HG02970 (cell line): ENCODE data around the gene C11orf24.
"Not testable (repeated sequence)": the region's sequence is repeated elsewhere in the genome, so short reads cannot be mapped to it uniquely, and the experiment has no call there.

ENCODE experiments used
- ATAC-seq: cut with Tn5 transposase; IDR thresholded peaks from one replicate; pipeline ENCODE4 v1.9.1; 2021; ENCODE audit warnings: mild to moderate bottlenecking, moderate library complexity, moderate number of reproducible peaks; ENCODE audit not compliant: unreplicated experiment, low FRiP score

C11orf24 gene

DNA sequence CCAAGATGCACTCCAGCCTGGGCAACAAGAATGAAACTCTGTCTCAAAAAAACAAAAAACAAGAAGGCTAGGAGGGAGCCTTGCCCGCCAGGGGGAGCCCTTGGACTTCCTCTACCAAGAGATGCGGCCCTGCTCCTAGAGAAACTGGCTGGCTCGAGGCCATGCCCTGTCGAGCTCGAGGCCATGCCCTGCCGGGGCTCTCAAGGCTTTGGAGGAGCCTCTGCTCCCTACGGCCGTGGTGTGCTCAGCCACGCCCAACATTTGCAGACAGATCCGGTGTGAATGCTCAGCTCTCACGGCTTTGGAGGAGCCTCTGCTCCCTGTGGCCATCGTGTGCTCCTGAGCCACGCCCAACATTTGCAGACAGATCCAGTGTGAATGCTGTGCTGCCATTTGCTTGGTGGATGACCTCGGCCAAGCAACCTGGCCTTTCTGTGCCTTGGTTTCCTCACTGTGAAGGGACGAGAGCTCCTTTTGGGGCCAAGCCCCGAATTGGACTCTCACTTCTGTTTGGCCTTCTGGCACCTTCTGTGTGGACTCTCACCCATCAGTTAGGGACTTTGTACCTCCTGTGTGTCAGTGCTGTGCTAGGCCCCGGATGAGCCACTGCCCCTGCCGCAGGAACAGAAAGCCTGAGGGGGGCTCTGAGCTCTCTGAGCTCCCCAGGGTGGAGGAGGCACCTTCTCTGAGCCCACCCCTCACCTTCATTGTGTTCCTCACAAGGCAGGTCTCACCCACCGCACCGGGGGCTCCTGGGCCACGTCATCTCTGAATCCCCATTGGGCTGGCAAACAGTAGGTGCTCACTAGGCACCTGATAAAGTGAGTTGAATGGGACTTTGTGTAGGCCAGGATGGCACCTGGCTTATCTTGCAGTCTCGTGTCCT lies 14.1 kb downstream of the C11orf24 start:
- no peak for ATAC-seq

DNA sequence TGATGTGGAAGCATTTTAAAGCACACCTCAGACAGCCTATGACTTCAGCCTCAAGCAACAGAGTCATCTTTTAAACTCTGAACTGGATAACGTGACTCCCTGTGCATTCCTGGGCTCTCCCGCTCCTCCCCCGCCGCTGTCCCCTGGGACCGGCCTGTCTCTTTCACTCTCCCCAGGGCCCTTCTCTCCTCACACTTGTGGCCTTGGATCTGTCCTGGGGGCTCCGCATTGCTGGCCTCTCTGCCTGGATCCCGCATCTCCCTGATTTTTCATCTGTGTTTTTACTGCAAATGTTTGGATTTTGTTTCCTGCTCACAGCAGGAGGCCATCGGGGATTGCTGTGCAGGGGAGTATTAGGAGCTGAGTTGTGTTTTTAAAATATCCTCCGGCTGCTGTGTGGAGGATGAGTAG lies 15.4 kb downstream of the C11orf24 start:
- ATAC-seq, result no peak

DNA sequence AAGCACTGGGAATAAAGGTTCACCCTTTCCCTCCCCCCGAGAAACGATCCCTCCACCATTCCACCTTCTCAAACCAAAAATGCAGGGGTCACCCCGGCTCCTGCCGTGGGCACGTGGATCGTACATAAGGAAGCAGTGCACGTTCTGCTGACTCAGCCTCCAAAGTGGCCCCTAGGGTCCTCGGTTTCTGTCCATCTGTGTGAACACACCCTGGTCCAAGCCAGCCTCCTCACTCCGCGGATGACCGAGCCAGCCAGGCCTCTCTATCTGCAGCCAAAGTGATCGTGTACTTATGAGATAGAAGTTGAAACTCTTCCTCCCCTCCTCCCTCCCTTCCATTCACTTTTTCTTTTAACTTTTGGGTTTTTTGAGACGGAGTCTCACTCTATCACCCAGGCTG lies 16.2 kb downstream of the C11orf24 start:
- ATAC-seq, result no peak

DNA sequence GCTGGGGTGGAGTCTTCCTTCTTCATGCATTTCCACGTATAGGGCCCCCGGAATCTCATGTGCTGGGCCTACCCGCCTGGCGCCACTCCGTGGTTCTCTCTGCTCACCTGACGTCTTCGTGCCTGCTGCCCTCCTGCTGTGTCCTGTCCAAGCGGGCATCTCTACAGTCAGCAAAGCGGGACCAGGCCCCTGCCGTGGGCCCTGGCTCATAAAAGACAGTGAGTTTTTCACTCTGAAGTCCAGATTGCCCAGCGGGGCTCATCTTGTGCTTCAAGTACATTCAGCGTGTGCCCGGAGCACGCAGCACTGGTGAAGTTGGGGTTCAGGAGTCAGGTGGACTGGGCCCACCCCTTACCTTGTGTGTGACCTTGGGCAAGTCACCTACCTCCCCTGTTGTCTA lies 17.4 kb downstream of the C11orf24 start:
- no peak for ATAC-seq

DNA sequence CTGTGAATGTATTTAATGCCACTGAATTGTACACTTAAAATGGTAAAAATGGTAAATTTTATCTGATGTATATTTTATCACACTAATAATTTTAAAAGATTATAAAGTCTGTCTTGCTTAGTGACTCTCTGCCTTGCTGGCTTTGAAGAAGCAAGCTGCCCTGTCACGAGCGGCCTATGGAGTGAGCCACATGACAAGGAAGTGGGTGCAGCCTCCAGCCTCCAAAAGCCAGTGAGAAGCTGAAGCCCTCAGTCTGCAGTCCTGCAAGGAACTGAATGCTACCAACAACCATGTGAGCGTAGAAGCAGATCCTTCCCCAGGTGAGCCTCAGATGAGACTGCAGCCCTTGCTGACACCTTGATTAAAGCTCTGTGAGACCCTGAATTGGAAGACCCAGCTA lies 20.0 kb downstream of the C11orf24 start:
- no peak for ATAC-seq

DNA sequence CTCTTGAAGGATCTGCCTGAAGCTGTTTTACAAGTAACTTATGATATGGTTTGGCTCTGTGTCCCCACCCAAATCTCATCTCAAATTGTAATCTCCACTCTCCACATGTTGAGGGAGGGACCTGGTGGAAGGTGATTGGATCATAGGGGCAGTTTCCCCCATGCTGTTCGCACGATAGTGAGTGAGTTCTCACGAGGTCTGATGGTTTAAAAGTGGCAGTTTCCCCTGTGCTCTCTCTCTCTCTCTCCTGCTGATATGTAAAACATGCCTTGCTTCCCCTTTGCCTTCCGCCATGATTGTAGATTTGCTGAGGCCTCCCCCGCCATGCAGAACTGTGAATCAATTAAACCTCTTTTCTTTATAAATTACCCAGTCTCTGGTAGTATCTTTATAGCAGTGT lies 26.9 kb downstream of the C11orf24 start:
- not testable (repeated sequence) for ATAC-seq

DNA sequence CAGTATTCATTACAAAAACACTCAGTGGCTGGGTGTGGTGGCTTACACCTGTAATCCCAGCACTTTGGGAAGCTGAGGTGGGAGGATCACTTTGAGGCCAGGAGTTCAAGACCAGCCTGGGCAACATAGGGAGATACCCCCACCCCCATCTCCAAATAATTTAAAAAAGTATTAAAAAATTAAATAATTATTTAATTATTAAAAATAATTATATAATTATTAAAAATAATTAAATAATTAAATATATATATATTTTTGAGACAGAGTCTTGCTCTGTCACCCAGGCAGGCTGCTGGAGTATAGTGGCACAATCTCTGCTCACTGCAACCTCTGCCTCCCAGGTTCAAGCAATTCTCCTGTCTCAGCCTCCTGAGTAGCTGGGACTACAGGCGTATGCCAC lies 27.9 kb downstream of the C11orf24 start:
- not testable (repeated sequence) for ATAC-seq

DNA sequence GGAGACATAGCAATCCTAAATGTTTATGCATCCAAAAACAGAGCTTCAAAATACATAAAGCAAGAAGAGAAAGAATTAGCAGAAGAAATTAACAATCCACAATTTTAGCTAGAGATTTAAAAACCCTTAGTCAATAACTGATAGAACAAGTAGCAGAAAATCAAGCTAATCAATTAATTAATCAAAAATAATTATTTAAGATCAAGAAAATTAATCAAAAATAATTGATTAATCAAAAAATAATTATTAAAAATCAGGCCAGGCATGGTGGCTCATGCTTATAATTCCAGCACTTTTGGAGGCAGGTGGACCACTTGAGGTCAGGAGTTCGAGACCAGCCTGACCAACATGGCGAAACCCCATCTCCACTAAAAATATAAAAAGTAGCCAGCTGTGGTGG lies 29.2 kb downstream of the C11orf24 start:
- ATAC-seq, result no peak

DNA sequence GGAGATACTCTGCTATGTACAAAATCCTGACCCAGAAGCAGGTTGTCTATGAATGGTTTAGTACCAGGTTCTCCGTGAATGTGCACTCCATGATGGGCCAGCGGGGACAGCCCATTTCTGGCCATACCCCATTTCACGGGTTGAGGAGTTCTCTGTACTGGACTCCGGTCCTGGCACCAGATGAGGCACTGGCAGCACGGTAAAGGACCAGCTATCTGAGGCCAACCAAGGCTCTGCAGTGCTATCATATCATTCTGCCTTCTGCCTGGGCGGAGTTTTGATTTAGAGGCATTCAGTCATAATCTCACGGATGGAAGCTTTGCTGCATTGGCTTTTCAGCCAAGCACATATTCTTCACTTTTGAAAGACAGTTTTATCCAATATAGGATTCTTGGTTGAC lies 40.2 kb downstream of the C11orf24 start:
- ATAC-seq, result no peak

DNA sequence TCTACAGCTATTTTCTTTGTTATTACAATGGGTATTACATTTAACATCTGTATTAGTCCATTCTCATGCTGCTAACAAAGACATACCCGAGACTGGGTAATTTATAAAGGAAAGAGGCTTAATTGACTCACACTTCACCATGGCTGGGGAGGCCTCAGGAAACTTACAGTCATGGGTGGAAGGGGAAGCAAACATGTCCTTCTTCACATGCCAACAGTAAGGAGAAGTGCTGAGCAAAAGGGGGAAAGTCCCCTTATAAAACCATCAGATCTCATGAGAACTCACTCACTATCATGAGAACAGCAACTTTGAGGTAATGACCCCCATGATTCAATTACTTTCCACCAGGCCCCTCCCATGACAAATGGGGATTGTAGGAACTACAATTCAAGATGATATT lies 42.2 kb downstream of the C11orf24 start:
- ATAC-seq, result no peak

DNA sequence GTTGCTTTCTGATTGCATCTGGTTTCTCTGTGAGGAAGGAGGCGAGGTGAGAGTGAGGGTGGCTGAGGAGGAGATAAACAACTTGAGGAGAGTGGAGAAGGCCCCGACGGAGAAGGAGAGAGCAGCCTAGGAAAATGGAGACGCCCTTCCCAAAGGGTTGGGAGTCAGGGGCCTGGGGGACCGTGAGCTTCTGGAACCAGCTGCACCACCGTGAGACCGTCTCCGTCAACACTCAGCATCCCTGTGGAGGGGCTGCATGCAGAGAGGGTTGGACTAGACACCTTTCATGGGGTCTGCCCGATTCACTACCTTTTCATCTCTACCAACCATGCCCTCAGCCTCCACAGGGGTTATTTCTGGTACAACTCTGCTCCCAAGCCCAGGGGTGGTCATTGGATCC lies 45.4 kb downstream of the C11orf24 start:
- no peak for ATAC-seq

DNA sequence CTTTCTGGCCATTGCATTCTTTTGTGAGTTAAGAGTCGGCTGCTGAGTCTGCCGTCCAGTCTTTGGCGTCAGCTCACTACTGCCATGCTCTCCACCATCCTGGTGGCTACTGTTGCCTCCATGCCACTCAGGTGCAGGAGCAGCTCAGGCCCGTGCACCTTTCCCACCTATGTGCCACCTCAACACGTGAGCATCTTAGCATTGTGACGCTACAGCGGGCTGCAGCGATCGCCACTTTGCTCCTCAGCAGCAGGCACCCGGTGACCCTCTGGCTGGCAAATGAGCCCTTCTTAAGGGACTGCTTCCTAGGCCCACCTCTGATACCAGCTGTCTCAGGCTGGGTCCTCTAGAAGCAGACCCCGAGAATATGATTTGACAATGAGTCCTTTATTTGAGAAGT lies 47.2 kb downstream of the C11orf24 start:
- ATAC-seq, result no peak

DNA sequence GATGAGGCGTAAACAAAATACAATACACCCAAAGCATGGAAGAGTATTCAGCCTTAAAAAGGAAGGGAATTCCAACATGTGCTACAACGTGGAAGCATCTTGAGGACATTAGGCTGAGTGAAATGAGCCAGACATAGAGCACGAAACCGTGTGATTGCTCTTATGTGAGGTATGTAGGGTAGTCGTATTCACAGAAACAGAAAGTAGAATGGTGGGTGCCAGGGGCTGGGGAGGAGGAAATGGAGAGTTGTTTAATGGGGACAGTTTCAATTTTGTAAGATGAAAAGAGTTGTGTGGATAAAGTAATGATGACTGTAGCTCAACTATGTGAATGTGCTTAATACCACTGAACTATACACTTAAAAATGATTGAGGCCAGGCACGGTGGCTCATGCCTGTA lies 48.5 kb downstream of the C11orf24 start:
- no peak for ATAC-seq

DNA sequence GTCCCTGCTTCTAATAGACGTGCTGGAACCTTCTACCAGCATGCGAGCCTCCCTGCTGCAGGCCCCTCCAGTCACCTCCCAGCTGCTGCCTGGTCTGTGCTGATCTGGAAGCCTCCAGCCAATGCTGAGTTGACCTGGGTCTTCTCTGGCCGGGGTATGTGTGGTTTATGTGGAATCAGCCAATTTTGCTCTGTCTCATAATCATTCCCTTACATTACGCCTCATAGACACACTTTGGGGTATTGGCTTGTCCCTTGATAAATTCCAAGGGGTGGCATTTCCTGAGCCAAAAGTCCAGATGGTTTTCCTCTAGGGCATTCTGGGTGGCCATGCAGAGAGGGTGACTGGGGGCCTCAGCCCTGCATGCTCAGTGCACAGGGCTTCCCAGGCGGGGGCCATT lies 50.4 kb downstream of the C11orf24 start:
- no peak for ATAC-seq

DNA sequence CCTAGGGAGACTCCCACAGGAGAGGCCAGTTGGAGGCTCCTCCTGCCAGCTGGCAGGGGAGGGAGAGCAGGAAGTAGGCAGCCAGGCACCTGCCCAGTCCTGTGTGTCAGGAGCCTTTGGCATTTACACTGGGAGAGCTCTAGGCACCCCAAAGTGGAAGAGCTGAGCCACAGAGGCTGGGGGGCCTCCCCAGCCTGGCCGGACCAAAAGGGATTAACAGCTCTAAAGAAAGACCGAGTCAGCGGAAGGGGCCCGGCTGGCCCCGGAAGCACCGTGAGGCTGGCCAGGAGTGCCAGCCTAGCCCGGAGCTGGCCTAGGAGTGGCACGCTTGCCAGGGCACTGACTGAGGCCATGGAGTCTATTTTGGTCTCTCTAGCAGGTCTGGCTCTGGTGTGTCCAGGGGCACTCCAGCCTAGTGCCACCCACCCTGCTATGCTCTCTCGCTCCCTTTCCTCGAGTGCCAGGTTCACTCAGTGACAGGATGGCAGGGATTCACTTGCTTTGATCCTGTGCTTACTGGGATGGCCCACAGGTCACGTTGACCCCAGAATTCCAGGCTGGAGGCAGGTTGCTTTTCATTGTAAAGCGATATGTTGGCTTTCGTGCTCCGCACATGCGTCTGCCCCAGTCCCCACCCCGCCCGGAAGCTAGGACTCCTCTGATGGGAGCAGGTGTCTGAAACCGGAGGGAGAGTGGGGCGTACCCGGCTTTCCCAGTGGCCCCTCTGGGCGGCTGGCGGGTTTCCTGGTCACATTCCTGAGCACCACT lies 55.4 kb downstream of the C11orf24 start:
- no peak for ATAC-seq

DNA sequence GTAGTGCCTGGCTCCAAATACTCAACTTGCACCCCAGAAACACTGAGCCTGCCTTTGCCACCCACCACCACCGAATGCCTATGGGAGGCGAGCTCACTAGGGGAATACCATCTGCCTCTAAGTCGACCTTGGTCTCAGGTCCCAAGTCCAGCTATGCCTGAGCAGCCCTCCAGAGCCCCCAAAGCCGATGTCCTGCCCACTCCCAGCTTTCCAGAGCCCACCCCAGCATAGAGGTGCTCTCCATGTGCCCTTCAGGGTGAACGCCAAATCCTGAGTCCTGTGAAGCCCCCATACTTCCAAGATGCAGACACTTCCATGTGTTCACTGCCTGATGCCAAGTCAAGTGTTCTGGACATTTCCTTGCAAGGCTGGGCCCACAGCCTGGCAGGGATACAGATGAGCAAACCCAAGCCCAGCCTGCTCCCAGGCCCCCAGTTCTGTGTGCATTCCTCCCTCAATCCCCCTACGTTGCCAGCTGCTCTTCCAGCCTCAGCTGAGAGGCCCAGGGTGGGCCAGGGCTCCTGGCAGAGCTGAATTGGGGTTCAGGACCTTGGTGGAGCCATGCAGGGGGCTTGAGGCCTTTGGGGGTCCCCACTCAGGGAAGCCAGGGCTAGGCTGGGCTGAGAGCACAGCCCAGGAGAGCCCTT lies 56.1 kb downstream of the C11orf24 start:
- no peak for ATAC-seq

DNA sequence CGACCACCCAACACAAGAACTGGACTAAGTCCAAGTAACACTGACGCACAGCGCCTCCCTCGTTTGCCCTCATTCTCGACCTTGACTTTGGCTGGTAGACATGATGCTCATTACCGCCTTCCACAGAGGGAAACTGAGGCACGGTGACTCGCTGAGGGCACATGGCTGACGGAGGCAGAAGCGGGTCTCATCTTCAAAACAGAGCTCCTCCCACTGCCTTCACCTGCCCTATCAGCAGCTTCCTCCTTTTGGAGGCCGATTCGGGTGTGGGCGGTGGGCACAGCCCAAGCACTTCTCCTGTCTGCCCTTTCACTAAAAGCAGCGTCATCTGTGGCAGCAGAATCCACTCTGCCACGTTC lies 56.7 kb downstream of the C11orf24 start:
- ATAC-seq, result no peak

DNA sequence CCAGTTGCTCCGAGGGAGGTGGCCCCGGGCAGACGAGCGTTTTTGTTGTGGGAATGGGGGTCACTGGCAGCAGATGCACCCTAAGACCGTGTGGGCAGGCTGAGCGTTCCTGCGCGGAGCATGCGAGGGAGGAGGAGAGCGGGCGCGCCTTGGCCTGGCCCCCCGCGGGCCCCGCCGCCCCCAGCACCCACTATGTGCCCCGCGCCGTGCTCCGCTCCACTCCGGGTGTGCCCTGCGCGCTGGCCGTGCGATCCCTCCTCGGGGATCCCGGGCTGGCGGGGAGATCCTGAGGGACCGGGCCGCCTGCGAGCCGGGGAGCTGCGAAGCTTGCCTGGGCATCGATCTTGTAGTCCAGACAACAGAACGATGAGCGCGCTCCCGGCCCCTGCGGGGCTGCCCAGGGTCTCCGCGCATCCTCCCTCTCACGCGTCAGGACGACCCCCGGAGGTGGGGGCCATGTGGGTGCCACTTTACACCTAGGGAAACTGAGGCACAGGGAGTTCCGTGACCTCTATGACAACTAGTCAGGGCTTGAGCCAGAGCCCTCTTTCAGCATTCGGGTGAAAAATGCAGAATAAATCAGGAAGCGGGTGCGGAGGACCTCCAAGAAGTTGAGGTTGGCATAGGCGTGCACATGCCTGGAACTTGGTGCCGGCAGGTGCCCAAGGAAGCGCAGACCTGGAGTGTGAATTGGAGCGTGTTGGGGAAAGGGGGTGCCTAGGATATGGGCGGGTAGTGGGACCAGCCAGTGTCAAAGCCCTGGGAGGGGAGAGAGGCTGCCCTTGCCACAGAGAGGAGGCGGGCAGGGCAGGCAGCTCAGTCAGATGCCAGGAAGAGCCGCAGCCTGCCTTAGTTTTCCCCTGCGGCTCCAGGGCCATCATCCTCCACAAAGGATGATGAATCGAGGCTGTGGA lies 57.3 kb downstream of the C11orf24 start:
- no peak for ATAC-seq

DNA sequence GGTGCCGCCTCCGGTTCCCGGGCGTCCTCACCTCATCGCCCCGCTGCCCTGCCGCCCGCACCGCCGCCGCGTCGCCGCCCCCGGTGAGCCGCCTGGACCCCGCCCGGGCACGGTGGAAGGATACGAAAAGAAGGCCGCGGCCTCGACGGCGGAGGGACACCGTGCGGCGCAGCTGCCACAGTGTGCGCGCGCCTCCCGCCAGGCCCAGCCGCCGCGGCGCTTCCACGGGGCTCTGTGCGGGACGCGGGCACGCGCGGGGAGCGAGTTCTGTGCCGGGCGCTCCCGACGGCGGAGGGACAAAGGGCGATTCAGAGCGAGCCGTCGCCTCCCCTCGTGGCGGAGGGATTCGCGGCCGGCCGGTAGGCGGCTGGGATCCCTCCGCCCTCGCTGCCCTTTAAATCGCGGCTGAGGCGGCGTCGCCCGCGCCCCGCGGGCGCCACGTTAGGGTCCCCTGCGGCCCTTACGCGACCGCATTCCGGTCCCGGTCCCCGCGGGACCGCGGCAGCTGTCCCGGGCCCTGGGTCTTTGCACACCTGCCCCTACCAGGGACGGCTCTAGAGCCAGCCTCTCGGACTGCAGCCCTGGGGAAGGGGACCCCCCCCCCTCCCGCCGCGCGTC lies 58.1 kb downstream of the C11orf24 start:
- peak; percentile 59 for ATAC-seq

DNA sequence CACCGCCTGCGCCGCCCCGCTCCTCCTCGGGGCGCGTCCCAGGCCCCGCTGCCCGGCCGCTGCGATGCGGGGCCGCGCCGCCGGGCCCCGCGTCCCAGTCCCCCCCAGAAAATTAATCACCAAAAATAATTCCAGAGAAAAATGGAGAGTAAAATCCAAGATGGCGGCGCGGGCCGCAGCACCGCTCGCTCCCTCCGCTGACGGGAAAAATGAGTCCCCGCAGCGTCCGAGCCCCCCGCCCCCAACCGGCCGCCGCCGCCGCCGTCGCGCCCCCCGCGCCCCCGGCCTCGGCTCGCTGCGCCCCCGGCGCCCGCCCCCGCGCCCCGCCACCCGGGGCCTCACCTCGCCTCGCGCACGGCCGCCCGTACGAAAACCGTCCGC lies 58.6 kb downstream of the C11orf24 start, which contains the start of gene KMT5B:
TSS of gene KMT5B (minus strand) at position 162 of the 381 bp plus-strand sequence. CDS start 23,220 bp downstream, outside the sequence.
- peak; percentile 14 for ATAC-seq
